NCI-H1092 (cell line): ENCODE results near the gene IL1RL1.
"Not testable (repeated sequence)": the region's sequence is repeated elsewhere in the genome, so short reads cannot be mapped to it uniquely, and the experiment has no call there.

Source experiments
- DNase-seq: peaks from one replicate; lab custom pipeline; 2025; lab: John Stamatoyannopoulos, UW

The IL1RL1 gene

DNA sequence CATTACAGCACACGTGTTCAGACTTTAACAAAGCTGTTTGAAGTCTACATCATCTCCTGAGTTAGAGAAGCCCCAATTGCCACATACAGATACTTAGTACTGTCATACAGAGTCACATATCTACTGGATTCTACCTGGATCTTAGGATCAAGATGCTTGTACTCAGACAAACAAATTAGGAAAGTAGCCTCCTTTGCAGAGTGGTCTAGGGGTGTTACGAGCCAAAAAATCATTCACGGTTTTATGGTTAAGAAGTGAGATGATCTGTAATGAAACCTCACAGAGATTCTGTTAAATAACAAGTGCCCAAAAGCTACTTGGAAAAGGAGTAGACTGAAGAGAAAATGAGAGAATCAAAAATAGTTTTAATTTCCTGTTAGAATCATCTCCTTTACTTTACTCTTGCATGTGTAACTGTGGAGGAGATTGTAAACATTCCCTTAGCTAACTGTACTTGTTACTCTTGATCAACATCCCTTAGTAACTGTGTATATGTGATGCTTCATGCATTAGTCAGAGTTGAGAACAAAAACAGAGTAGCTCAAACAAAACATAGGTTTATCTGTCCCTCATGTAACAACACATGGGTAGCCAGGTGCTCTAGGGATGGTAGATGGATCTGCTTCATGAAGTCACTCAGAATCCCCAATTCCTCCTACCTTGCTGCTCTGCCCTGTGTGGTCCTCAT is 16.4 kb upstream of the IL1RL1 start:
- no peak for DNase-seq

DNA sequence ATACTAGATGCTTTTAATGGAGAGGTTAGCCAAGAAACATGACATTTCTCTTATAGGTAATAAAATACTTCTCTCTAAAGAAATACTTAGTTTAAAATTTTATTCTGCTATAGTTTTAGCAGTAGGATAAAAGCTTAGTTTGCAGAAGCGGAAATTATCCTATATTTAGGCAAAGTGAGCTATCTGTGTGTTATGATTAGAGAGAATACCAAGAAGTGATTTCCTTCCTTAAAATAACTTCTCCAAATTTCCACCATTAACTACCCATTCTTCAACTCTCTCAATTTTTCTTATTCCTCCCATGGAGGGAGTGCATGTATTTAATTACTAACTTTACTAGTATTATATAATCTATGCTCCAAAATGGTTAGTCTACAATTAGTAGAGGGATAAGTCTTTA is 15.8 kb upstream of the IL1RL1 start:
- no peak for DNase-seq

DNA sequence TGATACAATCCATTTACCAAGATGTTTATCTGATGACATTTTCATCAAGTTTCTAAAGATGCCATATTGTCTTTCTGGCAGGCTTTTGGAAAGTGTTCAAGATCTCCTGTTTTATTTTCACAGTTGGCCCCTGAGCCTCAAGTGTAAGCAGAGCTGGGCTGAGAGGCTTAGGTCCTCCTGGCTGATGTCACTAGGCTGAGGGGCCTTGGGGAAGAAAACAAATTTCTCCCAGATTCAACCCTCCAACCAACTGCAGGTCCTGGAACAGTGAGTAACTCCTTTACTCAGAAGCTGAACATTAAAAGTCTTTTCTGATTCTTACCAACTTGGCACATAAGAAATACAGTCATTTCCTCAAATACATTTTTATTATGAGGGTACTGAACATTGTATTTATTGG is 14.9 kb upstream of the IL1RL1 start:
- no peak for DNase-seq

DNA sequence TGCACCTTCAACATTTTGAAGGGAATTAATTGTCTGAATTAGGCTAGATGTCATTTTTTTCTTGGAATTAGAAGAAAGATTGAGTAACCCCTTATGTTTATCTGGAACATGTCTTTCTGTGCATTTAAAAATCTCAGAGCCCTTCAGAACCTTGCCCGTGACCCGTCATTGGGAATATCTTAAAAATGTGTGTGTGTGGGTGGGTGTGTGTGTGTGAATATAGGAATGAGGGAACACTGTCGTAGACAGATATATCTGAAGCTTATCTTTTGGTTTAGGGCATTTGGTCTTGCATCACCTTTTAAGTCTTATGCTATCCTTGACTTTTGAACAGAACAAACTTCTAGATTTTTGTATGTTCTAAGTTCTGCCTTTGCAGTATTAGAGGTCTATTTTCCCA is 13.5 kb upstream of the IL1RL1 start:
- no peak for DNase-seq

DNA sequence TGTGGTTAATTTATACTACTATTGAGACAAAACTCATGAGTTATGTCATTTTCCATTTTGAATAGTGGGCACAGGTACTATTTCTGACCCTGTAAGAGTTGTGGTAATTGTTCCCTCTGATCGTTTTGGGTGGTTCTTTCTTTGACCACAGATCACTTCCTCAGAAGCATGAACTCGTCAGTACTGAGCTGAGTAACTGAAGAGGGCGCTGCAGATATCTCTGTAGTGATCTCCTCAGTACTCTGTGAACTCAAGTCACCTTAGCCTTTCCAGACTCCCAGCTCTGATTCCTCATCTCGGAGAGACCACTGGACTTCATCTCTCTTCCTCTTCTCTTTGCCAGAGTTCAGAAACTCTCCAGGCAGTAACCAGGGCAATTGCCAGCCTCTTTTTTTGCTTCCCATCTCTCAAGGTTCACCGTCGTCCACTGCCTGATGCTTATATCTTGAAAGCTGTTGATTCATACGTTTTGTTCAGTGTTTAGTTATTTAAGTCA is 9.4 kb upstream of the IL1RL1 start:
- no peak for DNase-seq

DNA sequence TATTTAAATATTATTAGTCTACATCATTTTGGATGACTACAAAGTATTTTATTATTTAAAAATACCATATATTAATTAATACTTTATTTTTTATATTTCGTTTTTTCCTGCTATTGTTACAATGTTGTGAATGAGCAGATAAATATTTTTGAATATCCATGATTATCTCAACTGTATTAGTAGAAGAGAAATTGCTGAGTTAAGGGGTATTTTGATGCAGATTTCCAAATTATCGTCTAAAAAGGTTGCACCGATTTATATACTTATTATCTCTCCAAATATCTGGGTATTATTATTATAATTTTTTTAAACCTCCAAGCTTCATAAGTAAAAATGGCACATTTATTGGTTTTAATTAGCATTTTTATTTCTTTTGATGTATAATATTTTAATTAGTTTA is 8.9 kb upstream of the IL1RL1 start:
- no peak for DNase-seq

DNA sequence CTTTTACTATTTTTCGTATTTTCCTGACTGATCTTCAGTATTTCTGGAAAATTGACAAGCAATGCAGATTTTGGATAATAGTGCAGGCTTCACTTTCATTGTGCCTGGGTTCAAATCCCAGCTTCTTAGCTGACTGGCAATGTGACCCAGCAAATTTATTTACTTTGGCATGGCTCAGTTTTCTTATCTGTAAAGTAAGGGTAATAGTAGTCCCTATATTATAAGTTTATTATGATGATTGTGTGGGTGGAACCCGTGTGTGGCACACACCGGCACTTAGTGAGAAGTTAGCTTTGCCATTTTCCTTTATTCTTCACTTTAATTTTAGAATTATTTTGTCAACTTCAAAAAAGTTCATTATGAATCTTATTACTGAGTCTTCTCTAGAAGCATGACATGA is 7.8 kb upstream of the IL1RL1 start:
- no peak for DNase-seq

DNA sequence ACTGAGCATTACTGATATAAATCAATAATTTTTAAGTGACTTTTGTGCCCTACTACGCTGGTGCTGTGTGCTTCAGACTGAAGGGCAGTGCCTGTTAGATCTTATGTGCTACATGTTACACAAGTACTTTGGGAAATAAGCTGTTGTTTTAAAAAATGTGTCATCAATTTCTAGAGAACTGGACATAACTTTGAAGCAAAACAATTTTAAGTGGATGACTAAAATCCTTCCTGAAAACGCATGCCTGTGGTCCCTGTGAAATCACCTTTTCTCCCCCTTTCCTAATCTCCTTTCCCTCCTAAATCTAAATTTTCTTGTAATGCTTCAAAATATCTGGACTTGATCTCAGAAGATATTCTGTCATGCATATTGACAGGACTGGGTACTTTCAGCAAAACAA is 7.1 kb upstream of the IL1RL1 start:
- no peak for DNase-seq

DNA sequence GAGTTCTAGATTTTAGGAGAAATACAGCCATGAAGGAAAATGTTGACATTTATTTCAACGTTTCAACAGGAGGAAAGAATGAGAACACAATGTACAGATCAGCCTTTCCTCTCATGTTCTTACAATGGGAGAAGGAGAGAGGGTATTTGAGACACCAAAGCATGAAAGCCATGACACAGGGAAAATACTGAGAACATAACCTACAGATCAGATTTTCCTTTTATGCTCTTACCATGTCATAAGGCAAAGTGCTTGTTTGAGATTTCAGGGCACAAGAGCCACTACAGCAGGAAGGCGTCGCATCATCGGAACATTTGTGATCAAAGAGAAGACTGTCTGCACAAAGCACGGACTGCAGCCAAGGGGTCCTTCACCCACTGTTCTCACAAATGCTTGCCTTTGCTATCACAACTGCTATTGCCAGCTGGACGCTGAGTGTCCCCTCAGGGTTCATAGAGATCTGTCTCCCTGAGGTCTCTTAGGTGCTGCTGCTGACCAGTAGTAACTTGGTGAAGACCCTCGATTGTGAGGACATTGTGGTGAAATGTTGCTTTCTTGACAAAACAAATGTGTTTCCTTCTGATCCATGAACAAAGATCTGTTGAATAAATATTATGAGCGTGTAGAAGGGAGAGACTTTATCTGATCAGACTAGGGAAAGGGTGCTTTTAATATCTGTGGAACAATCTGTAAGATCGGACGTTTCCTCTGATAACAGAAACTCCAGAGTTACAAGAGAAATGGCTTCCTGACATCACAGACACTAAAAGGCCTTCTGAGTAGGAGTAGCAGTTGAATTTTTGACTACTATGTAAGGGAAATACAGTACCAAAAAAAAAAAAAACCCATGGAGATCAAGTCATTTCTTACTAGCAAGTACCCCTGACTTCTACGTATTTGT is 6.4 kb upstream of the IL1RL1 start:
- DNase-seq = no peak

DNA sequence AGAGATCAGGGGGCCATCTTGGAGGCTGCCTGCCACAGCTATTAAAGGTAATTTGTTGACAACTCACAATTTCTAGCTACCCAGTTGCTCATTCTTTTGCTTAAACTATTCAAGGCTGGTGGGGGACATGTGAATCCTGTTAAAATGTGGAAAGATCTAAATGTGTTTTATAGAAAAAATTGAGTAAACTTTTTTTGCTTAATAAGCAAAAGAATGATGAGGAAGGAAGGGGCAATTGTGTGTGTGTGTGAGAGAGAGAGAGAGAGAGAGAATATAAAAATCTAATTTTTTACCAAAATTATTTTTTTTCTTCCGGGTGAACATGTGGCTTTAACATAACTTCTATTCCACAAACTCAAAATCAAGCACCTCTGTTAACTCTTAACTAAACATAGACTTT is 5.2 kb upstream of the IL1RL1 start:
- DNase-seq = no peak

DNA sequence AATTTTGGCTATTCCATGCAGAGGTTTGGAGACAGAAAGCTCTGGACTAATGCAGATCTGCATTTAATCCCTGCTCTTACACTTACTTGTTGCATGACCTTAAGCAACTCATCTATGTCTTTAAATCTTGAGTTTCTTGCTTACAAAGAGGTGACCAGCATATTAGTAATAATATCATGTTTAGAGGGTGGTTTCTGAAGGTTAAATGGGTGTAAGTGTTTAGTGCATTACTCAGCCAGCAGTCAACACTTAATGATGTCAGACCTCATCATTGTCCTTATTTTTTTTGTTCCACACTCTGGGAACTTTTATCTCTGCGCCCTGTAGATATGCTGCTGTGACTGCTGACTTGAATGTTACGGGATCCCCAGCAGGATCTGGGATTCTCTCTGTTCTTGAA is 1.7 kb downstream of the IL1RL1 start:
- DNase-seq = no peak

DNA sequence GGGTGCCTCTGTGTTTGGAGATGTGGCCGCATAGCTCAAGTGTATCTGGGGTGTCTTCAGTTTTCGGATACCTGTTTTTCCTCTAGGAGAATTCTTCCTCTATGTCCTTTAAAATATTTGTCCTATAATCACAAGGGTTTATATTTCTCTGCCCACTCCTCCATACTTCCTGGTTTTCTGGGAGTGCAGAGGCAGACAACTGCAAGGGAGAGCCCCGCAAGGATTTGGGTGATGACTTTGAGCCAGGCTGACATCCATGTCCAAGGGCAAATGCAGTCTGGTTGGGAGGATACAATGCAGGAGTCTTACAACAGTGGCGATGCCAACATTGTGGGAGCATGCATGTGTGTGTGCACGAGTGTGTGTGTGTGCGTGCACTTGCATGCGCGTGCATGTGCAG is 2.1 kb downstream of the IL1RL1 start:
- DNase-seq = no peak

DNA sequence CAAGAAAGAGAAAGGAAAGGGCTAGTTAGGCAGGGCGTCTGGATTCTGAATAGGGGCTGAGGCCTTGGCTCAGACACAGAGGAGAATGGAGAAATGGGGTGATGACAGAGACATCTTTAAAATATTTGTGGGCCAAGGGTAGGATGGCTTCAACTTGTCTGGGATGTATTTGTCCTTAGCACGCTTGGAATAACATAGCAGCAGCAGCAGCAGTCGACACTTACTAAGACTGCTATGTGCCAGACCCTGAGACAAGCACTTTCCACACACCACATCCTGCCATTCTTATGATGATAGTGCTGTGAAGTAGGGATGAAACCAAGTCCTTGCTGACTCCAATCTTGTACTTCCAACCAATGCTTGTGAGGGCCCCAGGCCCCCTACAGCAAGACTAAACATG is 2.6 kb downstream of the IL1RL1 start:
- no peak for DNase-seq

DNA sequence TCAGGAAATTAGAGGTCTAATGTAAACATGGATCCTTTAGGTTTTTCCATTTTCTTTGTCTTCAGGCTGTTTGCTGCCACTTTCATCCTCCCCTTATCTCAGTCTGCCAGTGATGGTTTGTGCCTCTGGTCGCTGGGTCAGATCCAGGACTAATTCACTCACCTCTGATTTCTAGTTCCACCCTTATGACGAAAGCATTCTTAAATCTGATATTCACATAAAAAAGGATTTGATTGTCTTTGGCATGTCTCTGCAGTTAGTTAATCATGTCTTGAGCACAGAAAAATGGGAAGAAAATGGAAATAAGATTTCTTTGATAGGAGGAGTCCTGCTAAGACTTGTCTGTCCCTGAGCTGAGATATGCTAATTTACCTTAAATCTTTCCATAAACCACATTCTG is 4.6 kb downstream of the IL1RL1 start:
- no peak for DNase-seq

DNA sequence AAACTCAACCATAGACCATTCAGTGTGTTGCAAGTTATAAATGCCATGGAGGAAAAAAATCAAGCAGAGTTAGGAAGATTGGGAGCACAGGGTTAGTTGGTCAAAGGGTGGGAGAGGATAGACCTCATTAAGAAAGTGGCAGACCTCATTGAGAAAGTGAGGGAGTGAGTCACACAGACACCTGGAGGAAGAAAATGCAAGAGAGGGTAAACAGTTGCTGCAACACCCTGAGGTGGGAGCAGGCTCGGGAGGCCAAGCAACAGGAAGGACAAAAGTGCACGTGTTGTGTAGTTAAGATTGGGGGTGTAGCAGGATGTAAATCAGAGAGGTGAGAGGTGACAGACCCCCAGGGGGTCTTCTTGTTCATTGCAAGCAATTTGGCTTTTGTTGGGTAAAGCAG is 6.4 kb downstream of the IL1RL1 start:
- no peak for DNase-seq

DNA sequence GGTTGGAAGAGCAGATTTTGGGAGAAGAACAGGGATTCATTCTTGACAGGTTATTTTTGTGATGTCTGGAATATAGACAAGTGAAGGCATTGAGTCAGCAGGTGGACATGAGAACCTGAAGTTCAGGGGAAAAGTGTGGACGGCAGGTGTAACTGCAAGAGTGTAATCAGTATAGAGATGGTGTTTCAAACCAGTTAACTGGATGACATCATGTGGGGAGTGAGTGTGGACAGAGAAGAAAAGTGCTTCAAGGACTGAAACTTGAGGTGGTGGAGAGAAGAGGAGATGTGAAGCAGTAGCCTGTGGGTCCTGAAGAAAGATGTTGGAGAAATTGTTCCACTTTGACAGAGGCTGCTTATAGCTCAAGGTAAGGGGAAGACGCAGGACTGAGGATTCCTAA is 7.1 kb downstream of the IL1RL1 start:
- no peak for DNase-seq

DNA sequence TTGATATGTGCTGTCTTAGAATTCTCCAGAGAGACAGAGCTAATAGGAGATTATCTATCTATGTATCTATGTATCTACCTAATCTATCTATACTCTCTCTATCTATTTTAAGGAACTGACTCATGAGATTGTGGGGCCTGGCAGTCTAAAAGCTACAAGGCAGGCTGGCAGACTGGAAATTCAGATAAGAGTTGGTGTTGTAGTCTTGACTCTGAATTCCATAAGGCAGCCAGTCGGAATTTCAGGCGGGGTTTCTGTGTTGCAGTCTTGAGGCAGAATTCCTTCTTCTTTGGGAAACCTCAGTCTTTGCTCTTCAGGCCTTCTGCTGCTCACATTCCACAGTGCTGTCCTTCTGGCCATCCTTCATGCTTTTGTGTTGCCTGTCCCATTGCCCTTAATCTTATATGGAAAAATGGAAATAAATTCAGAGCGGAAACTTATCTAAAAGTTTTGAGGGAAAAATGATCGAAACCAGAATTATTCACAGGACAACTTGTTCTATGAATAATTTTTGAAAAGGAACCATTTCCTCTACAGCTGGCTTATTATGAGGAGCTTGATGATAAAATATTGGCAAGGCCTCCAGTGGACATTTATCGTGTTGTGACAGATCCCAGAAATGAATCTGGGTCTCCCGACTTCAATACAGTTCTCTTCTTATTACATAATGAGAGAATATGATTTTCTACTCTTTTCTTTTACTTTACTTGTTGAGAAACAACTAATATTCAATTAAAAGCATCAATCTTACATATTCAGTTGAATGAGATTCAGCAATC is 10.8 kb downstream of the IL1RL1 start:
- DNase-seq = no peak

DNA sequence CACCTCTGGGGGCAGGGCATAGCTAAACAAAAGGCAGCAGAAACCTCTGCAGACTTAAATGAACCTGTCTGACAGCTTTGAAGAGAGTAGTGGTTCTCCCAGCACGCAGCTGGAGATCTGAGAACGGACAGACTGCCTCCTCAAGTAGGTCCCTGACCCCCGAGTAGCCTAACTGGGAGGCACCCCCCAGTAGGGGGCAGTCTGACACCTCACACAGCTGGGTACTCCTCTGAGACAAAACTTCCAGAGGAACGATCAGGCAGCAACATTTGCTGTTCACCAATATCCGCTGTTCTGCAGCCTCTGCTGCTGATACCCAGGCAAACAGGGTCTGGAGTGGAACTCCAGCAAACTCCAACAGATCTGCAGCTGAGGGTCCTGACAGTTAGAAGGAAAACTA is 13.6 kb downstream of the IL1RL1 start:
- not testable (repeated sequence) for DNase-seq

DNA sequence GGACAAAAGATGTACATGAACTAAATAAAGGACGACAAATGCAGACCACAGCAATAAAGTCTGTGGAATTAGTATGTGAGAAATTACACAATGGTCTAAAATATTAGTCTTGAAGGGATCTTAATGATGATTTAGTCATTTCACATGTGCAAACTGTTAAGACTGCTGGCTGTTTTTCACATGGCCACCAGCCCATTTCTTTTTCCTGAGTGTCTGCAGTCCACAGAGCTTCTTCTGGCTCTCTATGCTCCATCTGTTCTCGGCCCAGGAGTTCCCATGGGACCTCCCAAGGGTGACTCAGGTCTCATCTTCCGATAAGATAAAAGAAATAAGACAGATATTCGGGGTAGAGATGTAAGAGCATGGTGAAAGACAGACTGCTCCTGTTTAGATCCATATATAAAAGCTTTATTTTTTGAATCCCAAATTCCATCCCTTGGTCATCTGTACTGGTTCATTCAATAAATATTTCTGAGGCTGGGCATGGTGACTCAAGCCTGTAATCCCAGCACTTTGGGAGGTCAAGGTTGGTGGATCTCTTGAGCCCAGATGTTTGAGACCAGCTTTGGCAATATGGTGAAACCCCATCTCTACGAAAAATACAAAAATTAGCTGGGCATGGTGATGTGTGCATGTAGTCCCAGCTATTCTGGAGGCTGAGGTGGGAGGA is 20.1 kb downstream of the IL1RL1 start:
- no peak for DNase-seq

DNA sequence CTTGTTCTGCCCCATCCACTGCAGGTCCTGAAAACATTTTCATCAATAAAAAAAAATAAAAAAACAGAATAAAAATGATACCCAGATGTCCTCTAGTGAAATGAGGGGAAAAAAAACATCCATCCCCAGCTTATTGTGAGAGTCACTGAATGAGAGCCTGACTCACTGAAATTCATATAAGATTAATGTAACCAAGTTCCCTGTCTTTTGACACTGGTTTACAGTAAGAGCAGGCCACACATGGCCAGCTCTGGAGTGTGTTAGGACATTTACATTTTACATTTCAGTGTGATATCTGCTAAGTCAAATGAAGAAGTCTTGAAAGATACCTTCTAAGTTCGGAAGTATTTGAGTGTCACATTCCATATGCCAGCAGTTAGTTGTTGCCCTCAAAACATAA is 23.1 kb downstream of the IL1RL1 start:
- DNase-seq = no peak

DNA sequence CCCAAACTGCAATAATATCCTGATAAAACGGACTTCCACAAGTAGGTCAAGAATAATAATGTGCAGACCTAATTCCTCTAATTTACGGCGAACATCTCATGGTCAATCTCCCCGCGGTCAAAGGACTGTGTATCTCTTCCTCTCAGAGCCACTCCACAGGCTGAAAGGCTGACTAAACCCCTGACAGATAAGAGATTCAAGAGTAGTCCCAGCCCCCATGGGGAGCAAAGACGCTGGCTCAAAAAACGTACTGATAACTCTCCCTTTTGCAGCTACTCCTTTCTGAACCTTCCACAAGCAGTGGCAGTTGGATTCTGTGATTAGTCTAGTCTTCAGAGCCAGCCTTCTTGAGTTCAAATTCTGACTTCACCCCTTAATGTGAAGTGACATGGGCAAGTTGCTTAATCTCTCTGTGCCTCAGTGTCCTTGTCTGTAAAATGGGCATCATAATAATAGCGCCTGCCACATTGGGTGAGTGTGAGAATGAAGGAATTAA is 24.6 kb downstream of the IL1RL1 start:
- no peak for DNase-seq

DNA sequence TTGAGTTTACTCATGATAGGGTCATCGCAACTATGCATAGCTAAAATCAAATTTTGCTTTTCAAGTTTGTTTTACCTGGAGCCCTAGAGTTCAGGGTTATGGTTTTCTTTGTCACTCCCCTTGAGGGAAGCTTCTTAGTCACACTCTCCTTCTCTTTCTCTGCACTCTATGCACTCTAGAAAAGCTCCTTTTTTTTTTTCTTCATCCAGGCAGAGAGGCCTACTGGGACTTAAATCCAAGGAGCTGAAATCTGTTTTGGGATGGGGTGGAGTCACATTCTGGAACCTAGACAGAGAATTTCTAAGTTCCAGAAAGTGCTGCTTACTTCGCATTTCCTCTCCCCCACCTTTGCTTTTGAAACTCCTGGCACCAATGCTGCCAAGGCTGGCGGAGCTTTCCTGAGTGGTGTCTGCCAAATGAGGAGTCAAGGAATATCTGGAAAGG is 25.2 kb downstream of the IL1RL1 start:
- DNase-seq = no peak
